SU-DHL-6 (cell line): Measurements from ENCODE around the gene EVPLL.

Source experiments
- CTCF ChIP-seq: fragments of 200-600 bp; sonication (generic); IDR thresholded peaks from one replicate; pipeline ENCODE4 v1.5.1; 2017; ENCODE audit warnings: antibody characterized with exemption, mild to moderate bottlenecking, low read length, moderate library complexity; ENCODE audit not compliant: insufficient read depth, poor library complexity, severe bottlenecking
- EZH2phosphoT487 ChIP-seq: fragments of 200-600 bp; sonication (generic), shearing (Covaris generic); conservative IDR thresholded peaks from 2 replicates; pipeline ENCODE4 v1.6.1; 2018; ENCODE audit warnings: mild to moderate bottlenecking, antibody characterized with exemption, low read length, moderate library complexity, mixed read lengths

- TF ChIP-seq CTCF (no peak), EZH2phosphoT487 (no peak)
Measured at GRCh38 chr17:18364166-18364565, 13.4 kb upstream of the EVPLL start.
